B cell (primary cell): ENCODE measurements around the gene ARHGAP6. TPM values are rescaled to one million over a fixed set of nuclear protein-coding genes. Genes with fewer than 3 reads are reported as not detected.

ENCODE experiments used
- ATAC-seq: fragments of 200-7000 bp; cut with Tn5 transposase; one replicate; pipeline ENCODE4 v1.10.0; 2021; ENCODE audit warnings: low read depth, mild to moderate bottlenecking, moderate number of reproducible peaks, moderate library complexity
- CTCF ChIA-PET: fragments of 350-600 bp; sonication (Branson Sonifier 250); formaldehyde crosslinking; loops from one replicate; lab custom pipeline; 2021; ENCODE audit warnings: antibody characterized with exemption, inconsistent platforms; lab: Charles Lee
- POLR2A ChIA-PET: fragments of 350-600 bp; sonication (Branson Sonifier 250); formaldehyde crosslinking; loops from one replicate; lab custom pipeline; 2021; ENCODE audit warnings: antibody characterized with exemption; lab: Charles Lee
- DNase-seq: peaks from one replicate; pipeline ENCODE4 v3.0.0; 2013
- H2AFZ ChIP-seq: 2 replicates; pipeline ENCODE4 v1.6.1; 2012; ENCODE audit warnings: mild to moderate bottlenecking, low read depth, low read length; ENCODE audit not compliant: insufficient read depth, poor library complexity, severe bottlenecking
- H3K27ac ChIP-seq, 2 donors: 1 replicate in 1 of 2; 2 replicates in 1 of 2; pipeline ENCODE4 v1.5.1; 2012 to 2013; ENCODE audit warnings: low read length in 2 of 2, mild to moderate bottlenecking in 2 of 2, moderate library complexity in 1 of 2
- H3K27me3 ChIP-seq, 4 experiments: fragments of 200-600 bp in 1 of 4; sonication (generic) in 1 of 4; replicated peaks in 1 of 4; 1 replicate in 2 of 4; 2 replicates in 2 of 4; pipeline versions ENCODE4 v1.6.1 to v1.7.0; 2013 to 2016; ENCODE audit warnings: low read length in 3 of 4, mild to moderate bottlenecking in 2 of 4, mixed read lengths in 1 of 4, moderate library complexity in 1 of 4; ENCODE audit not compliant: insufficient read depth in 4 of 4, control insufficient read depth in 3 of 4; ENCODE audit errors: control extremely low read depth in 1 of 4
- H3K36me3 ChIP-seq, 2 experiments: replicated peaks in 1 of 2; 1 replicate in 1 of 2; 2 replicates in 1 of 2; pipeline versions ENCODE4 v1.6.1 to v1.7.1; 2013; ENCODE audit warnings: low read length in 1 of 2; ENCODE audit not compliant: insufficient read depth in 2 of 2, control insufficient read depth in 1 of 2; ENCODE audit errors: control extremely low read depth in 1 of 2, extremely low read depth in 1 of 2
- H3K4me1 ChIP-seq, 2 donors: fragments of 200-600 bp in 1 of 2; sonication (generic) in 1 of 2; 1 replicate in 1 of 2; 2 replicates in 1 of 2; pipeline versions ENCODE4 v1.5.1 to v1.6.1; 2013 to 2017; ENCODE audit warnings: low read length in 2 of 2; ENCODE audit not compliant: control insufficient read depth in 2 of 2, insufficient read depth in 2 of 2
- H3K4me2 ChIP-seq: replicated peaks from 2 replicates; pipeline ENCODE3; 2012; ENCODE audit warnings: mild to moderate bottlenecking, low read depth, low read length; ENCODE audit not compliant: poor library complexity, severe bottlenecking
- H3K4me3 ChIP-seq, 5 experiments: fragments of 200-600 bp in 1 of 5; sonication (generic) in 1 of 5; 1 replicate in 3 of 5; 2 replicates in 2 of 5; pipeline versions ENCODE4 v1.5.1 to v1.7.0; 2011 to 2016; ENCODE audit warnings: low read length in 4 of 5, mild to moderate bottlenecking in 4 of 5, low read depth in 2 of 5, control low read depth in 1 of 5, moderate library complexity in 1 of 5; ENCODE audit not compliant: insufficient read depth in 1 of 5; ENCODE audit errors: control extremely low read depth in 1 of 5, extremely low read depth in 1 of 5
- H3K79me2 ChIP-seq: fragments of 200-600 bp; sonication (generic); one replicate; pipeline ENCODE4 v1.6.0; 2016; ENCODE audit warnings: low read length; ENCODE audit not compliant: control insufficient read depth, insufficient read depth
- H3K9ac ChIP-seq: fragments of 200-600 bp; sonication (generic); 2 replicates; pipeline ENCODE4 v1.6.1; 2017; ENCODE audit warnings: mild to moderate bottlenecking, low read length, moderate library complexity
- H3K9me3 ChIP-seq, 3 donors: one replicate each; pipeline versions ENCODE4 v1.6.1 to v1.7.1; 2013; ENCODE audit warnings: low read length in 2 of 3; ENCODE audit not compliant: control insufficient read depth in 2 of 3, insufficient read depth in 1 of 3; ENCODE audit errors: control extremely low read depth in 1 of 3
- H4K20me1 ChIP-seq: 2 replicates; pipeline ENCODE4 v1.6.0; 2012; ENCODE audit warnings: mild to moderate bottlenecking, low read length; ENCODE audit not compliant: insufficient read depth, control insufficient read depth, poor library complexity, severe bottlenecking
- H3K27ac Mint-ChIP-seq: one replicate; pipeline ENCODE4 v1.8.0; 2021; ENCODE audit warnings: mixed read lengths
- H3K27me3 Mint-ChIP-seq: one replicate; pipeline ENCODE4 v1.8.0; 2021; ENCODE audit warnings: mixed read lengths
- H3K4me1 Mint-ChIP-seq: one replicate; pipeline ENCODE4 v1.8.0; 2021; ENCODE audit warnings: mixed read lengths
- H3K4me3 Mint-ChIP-seq: one replicate; pipeline ENCODE4 v1.8.0; 2021; ENCODE audit warnings: mixed read lengths
- H3K9me3 Mint-ChIP-seq: one replicate; pipeline ENCODE4 v1.8.0; 2022; ENCODE audit warnings: mixed read lengths; ENCODE audit not compliant: insufficient read depth
- EZH2 ChIP-seq: IDR thresholded peaks from 2 replicates; pipeline ENCODE4 v1.6.1; 2012; ENCODE audit warnings: borderline replicate concordance, low read depth, mild to moderate bottlenecking, moderate library complexity, low read length; ENCODE audit not compliant: insufficient read depth, poor library complexity, severe bottlenecking
- WGBS: methylation state at CpG from one replicate; pipeline ENCODE4 v1.1.5; 2013; ENCODE audit warnings: missing lambda C conversion rate; ENCODE audit not compliant: insufficient coverage; 5-methylcytosine and 5-hydroxymethylcytosine counted together
- intact Hi-C: fragments of 100-400 bp; cut with micrococcal nuclease; formaldehyde crosslinking; loops from one replicate; pipeline ENCODE4 v1.10.0; 2022
- polyA plus RNA-seq: library from polyadenylated mRNA; depleted of rRNA; stranded (reverse); fragments of >200 nt; gene quantifications from 2 replicates; pipeline ENCODE4 v1.2.3, GENCODE V29; 2012
- total RNA-seq, 2 donors: library from RNA; stranded (reverse); fragments of 120-200 nt in 1 of 2; gene quantifications; 1 replicate in 1 of 2; 2 replicates in 1 of 2; pipeline versions ENCODE4 v1.2.3 to v1.2.4, GENCODE V29; 2013 to 2022
- TF ChIP-seq, protein P1 (sequence below): fragments of 200-600 bp; IDR thresholded peaks from one replicate; pipeline ENCODE4 v1.8.0; 2022; ENCODE audit warnings: antibody characterized with exemption, mild to moderate bottlenecking

Gene ARHGAP6
- total and polyA plus RNA-seq, 2 donors (not counting 1 experiment from before 2014, with no cell fraction given) = 1.6 to 2.6 TPM

DNA sequence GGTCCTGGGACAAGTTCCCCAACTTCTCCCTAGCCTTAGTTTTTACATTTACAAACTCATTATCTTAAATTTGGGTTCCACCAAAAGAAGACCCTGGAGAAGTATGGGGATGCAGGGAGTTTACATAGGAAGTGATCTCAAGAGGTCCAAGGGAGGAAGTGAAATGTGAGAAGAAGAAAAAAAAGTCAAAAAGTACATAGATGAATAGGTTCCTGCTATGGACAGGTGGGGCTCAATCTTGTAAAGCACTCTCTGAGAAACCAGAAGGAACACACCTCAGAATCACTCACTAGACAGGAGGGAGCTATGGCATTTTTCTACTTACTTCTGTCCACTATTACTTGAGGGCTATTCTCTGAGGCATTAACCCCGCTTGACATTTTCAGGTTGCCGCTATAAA is 56.6 kb downstream of the ARHGAP6 start:
- Mint-ChIP-seq H3K4me3 (no peak overlapping the region), H3K27me3 (no peaks in the 10 kb centered on the region), H3K9me3 (no peaks in the 10 kb centered on the region), H3K27ac (no peak overlapping the region), H3K4me1 (peaks cover 3% of the 10 kb centered on the region)
- POLR2A ChIA-PET = no interaction called here
- no peaks in the 10 kb centered on the region for H3K27me3 ChIP-seq
- no peaks in the 10 kb centered on the region for H4K20me1 ChIP-seq
- TF ChIP-seq, protein P1, sequence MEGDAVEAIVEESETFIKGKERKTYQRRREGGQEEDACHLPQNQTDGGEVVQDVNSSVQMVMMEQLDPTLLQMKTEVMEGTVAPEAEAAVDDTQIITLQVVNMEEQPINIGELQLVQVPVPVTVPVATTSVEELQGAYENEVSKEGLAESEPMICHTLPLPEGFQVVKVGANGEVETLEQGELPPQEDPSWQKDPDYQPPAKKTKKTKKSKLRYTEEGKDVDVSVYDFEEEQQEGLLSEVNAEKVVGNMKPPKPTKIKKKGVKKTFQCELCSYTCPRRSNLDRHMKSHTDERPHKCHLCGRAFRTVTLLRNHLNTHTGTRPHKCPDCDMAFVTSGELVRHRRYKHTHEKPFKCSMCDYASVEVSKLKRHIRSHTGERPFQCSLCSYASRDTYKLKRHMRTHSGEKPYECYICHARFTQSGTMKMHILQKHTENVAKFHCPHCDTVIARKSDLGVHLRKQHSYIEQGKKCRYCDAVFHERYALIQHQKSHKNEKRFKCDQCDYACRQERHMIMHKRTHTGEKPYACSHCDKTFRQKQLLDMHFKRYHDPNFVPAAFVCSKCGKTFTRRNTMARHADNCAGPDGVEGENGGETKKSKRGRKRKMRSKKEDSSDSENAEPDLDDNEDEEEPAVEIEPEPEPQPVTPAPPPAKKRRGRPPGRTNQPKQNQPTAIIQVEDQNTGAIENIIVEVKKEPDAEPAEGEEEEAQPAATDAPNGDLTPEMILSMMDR = no peak
- no peak for TF ChIP-seq EZH2
- CTCF ChIA-PET = no interaction called here
- H3K79me2 ChIP-seq = no peaks in the 10 kb centered on the region
- H3K4me2 ChIP-seq = no peak overlapping the region
- WGBS = no CpG with 5 or more reads among the region's 2 CpGs
- DNase-seq = no peak
- no peaks in the 10 kb centered on the region for H3K36me3 ChIP-seq
- no peak overlapping the region for H3K4me3 ChIP-seq
- H2AFZ ChIP-seq = no peak overlapping the region
- H3K9me3 ChIP-seq = peaks cover 0 to 4% (median 0%) of the 10 kb centered on the region in 3 donors
- H3K27ac ChIP-seq = no peak overlapping the region
- H3K9ac ChIP-seq = no peak overlapping the region
- intact Hi-C loops = no loop called here
- no peaks in the 10 kb centered on the region for H3K4me1 ChIP-seq
- no peak for ATAC-seq

DNA sequence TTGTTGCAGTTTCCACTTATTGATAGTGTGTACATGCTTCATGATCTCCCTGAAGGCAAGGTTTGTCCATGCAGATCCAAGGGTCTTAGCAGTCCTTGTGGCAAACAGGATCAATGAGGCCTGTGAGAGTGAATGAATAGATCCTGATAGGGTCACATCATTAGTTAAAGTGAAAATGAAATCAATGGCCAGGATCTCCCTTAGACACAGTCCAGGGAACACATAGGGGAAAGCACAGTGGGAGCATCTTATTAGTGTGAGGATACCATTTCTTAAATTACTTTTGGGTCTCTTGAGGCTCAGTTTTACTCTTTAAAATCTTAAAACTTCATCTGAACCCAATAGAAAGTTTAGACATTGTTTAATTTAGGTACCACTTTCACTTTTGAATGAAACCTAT is 59.3 kb downstream of the ARHGAP6 start:
- Histone ChIP-seq H3K4me2 (no peak overlapping the region), H3K9me3 (no peaks in the 10 kb centered on the region), H3K79me2 (no peaks in the 10 kb centered on the region), H3K4me3 (no peak overlapping the region), H3K36me3 (no peaks in the 10 kb centered on the region), H2AFZ (no peak overlapping the region), H3K4me1 (no peaks in the 10 kb centered on the region), H3K9ac (no peak overlapping the region), H3K27me3 (no peaks in the 10 kb centered on the region), H3K27ac (no peak overlapping the region), H4K20me1 (no peaks in the 10 kb centered on the region)
- no peak for DNase-seq
- H3K27ac Mint-ChIP-seq = no peak overlapping the region
- H3K4me3 Mint-ChIP-seq = no peak overlapping the region
- TF ChIP-seq, protein P1 = no peak
- TF ChIP-seq EZH2 = no peak
- ATAC-seq = no peak
- ChIA-PET CTCF (no interaction called here), POLR2A (no interaction called here)
- no peaks in the 10 kb centered on the region for H3K4me1 Mint-ChIP-seq
- H3K27me3 Mint-ChIP-seq = no peaks in the 10 kb centered on the region
- intact Hi-C loops = no loop called here
- H3K9me3 Mint-ChIP-seq = no peaks in the 10 kb centered on the region
